GM20000 (cell line): ENCODE data around the gene ATP4B.

Experiments used
- DNase-seq: peaks from one replicate; pipeline ENCODE4 v3.0.0; 2012; ENCODE audit warnings: low spot score
- CTCF ChIP-seq: IDR thresholded peaks from 2 replicates; pipeline ENCODE4 v1.5.1; 2012; ENCODE audit warnings: mild to moderate bottlenecking, control low read depth; ENCODE audit errors: extremely low read depth, missing control alignments

ATP4B gene

GRCh38 chr13:113650731-113651148, 7.3 kb downstream of the ATP4B start:
- no peak for DNase-seq

DNA sequence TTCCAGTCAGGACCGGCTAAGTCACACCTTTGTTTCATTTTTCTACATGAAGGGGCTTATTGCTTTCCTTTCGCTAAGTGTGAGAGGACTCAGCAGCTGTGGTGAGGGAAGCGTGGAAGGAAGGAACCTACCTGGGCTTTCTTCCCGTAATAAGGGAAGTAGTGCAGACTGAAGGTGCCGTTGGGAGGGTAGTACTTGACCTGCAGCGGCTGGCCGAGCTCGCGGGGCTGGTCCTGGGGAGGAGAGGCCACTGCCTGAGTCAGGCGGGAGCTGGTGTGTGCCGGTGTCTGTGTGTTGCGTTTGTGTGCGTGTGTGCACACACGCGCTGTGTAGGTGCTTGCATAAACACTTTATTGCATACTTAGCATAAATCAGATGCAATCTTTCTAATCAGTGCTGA, 7.7 kb downstream of the ATP4B start:
- no peak for DNase-seq
- TF ChIP-seq CTCF: no peak

More at GRCh38 chr13:113650731-113651148, 7.3 kb downstream of the ATP4B start:
- no peak for TF ChIP-seq CTCF

DNA sequence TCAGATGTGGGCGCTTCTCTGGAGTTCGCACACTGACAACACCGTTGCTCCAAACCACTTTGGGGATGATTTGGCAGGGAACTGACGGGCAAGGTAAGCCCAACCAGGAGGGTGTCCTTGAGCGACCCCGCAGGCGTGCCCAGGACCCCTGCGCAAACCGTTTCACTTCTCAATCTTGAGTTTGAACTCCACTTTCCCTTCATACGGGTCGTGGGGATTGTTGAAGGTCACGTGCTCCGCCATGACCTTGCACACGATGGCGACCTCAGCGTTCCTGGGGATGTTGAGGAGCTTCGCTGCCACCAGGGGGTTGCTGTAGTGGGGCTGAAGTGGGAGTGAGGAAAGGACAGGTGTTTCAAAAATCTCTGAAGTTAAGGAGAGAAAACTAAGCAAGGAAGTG, 8.8 kb downstream of the ATP4B start:
- no peak for TF ChIP-seq CTCF

GRCh38 chr13:113648216-113648610, 9.8 kb downstream of the ATP4B start:
- no peak for DNase-seq
- TF ChIP-seq CTCF: no peak

More for the DNA sequence above, 8.8 kb downstream of the ATP4B start:
- no peak for DNase-seq

- no peak for TF ChIP-seq CTCF
- no peak for DNase-seq
These were observed 10.4 kb downstream of the ATP4B start for GRCh38 chr13:113647351-113648215.

DNA sequence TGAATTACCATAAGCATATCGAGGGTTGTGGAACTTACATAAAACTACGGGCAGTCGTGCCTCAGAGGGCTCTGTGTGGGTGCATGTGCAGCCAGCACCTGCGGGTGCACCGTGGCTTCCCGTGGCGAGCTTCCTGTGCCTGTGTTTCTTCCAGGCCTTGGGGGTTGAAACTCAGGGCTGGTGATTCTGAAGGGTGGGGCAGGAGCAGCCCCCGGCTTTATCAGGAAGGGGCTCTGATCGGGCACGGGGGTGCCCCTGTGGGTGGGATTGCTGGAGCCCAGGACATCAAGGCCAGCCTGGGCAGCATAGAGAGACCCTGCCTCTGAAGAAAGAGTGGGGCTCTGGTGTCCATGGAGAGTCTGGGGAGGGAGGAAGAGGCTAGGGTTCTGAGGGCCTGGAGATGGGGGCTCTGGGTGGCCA, 11.1 kb downstream of the ATP4B start:
- no peak for TF ChIP-seq CTCF
- DNase-seq: no peak

GRCh38 chr13:113646376-113646775, 11.6 kb downstream of the ATP4B start:
- no peak for DNase-seq
- TF ChIP-seq CTCF: no peak
